Prostate gland (tissue), 2 donors: Measurements from ENCODE around the gene APOBEC3B. TPM values are rescaled to one million over a fixed set of nuclear protein-coding genes. Genes with fewer than 3 reads are reported as not detected.

ENCODE experiments used
- DNase-seq: peaks from one replicate; pipeline ENCODE4 v3.0.0-alpha.2; 2019; ENCODE audit warnings: low spot score
- H3K27ac ChIP-seq, 2 donors: fragments of 200-600 bp; sonication (generic); 2 replicates each; pipeline ENCODE4 v1.5.1; 2017 to 2019
- H3K27me3 ChIP-seq: fragments of 200-600 bp; sonication (generic); replicated peaks from 2 replicates; pipeline ENCODE4 v1.5.1; 2019; ENCODE audit not compliant: insufficient read depth
- H3K36me3 ChIP-seq, 2 donors: fragments of 200-600 bp; sonication (generic); 1 replicate in 1 of 2; 2 replicates in 1 of 2; pipeline versions ENCODE4 v1.5.1 to v1.8.1; 2017 to 2019
- H3K4me1 ChIP-seq: fragments of 200-600 bp; sonication (generic); replicated peaks from 2 replicates; pipeline ENCODE4 v1.5.1; 2019
- H3K4me3 ChIP-seq, 2 donors: fragments of 200-600 bp; sonication (generic); 2 replicates each; pipeline ENCODE4 v1.5.1; 2017 to 2019
- H3K9me3 ChIP-seq: fragments of 200-600 bp; sonication (generic); 2 replicates; pipeline ENCODE4 v1.5.1; 2017
- POLR2A ChIP-seq: fragments of 450-650 bp; IDR thresholded peaks from one replicate; pipeline ENCODE4 v1.6.1; 2016; ENCODE audit warnings: antibody characterized with exemption, mild to moderate bottlenecking
- POLR2AphosphoS5 ChIP-seq: sonication (generic); formaldehyde crosslinking; IDR thresholded peaks from one replicate; pipeline ENCODE4 v1.6.1; 2017; ENCODE audit warnings: antibody characterized with exemption
- WGBS: methylation state at CpG from one replicate; pipeline ENCODE4 v1.1.5; 2018; 5-methylcytosine and 5-hydroxymethylcytosine counted together
- intact Hi-C: fragments of 100-400 bp; cut with DNase I; formaldehyde crosslinking; loops from one replicate; pipeline ENCODE4 v1.14.2; 2022
- total RNA-seq, 2 donors: library from RNA; depleted of rRNA; stranded (reverse); fragments of >200 nt; gene quantifications; one replicate each; pipeline ENCODE4 v1.1.0, GENCODE V29; 2016
- TF ChIP-seq, protein P1 (sequence below), 4 experiments: fragments of 200-600 bp in 2 of 4; fragments of 450-650 bp in 2 of 4; sonication (generic) in 2 of 4; IDR thresholded peaks; 1 replicate in 3 of 4; 2 replicates in 1 of 4; pipeline ENCODE4 v1.5.1; 2016 to 2019; ENCODE audit warnings: antibody characterized with exemption in 4 of 4, mild to moderate bottlenecking in 2 of 4, moderate library complexity in 2 of 4

APOBEC3B gene
- total RNA-seq, result 1 to 10 TPM in 1 of 2 donors, under 1 TPM in 1; 0.91 to 1.5 TPM

GRCh38 chr22:38981992-38982927 is at the start of gene APOBEC3B:
Gene APOBEC3B (plus strand): TSS chr22:38982347. CDS start chr22:38982454, 107 bp downstream.
- Histone ChIP-seq H3K4me1 (no peaks in the 10 kb centered on the region), H3K36me3 (no peaks in the 10 kb centered on the region), H3K27me3 (no peaks in the 10 kb centered on the region), H3K27ac (peak within 1 kb of the TSS; percentile 72 to 77), H3K4me3 (peak within 1 kb of the TSS; percentile 32 to 34), H3K9me3 (no peaks in the 10 kb centered on the region)
- intact Hi-C loops, result no loop called here
- DNase-seq, result peak; percentile 88
- 7% methylated on average over 16 of the region's 16 CpGs for WGBS
- peak; percentile 68 for TF ChIP-seq POLR2A
- peak; percentile 91 for TF ChIP-seq POLR2AphosphoS5
- TF ChIP-seq, protein P1, sequence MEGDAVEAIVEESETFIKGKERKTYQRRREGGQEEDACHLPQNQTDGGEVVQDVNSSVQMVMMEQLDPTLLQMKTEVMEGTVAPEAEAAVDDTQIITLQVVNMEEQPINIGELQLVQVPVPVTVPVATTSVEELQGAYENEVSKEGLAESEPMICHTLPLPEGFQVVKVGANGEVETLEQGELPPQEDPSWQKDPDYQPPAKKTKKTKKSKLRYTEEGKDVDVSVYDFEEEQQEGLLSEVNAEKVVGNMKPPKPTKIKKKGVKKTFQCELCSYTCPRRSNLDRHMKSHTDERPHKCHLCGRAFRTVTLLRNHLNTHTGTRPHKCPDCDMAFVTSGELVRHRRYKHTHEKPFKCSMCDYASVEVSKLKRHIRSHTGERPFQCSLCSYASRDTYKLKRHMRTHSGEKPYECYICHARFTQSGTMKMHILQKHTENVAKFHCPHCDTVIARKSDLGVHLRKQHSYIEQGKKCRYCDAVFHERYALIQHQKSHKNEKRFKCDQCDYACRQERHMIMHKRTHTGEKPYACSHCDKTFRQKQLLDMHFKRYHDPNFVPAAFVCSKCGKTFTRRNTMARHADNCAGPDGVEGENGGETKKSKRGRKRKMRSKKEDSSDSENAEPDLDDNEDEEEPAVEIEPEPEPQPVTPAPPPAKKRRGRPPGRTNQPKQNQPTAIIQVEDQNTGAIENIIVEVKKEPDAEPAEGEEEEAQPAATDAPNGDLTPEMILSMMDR (IDR thresholded peaks at IDR 0.05), result no peak

DNA sequence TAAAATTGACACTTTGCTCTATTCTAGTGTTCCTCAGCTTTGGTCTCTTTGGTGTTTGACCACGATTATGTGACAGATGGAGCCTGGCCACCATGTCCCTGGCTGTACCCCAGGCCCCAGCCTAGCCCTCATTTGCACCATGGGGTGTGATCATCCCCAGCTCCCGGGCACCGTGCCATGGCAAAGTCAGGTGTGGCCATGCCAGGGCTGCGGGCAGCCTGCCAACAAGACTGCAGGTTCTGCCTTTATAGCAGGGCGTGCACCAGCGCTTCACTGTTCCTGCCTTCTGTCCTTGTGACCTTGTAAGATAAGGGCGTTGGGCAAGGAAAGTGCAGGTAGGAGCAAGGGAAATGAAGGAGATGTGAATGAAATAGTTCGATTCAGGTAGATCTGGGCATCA is 47.1 kb upstream of the APOBEC3B start:
- Histone ChIP-seq H3K27me3 (no peaks in the 10 kb centered on the region), H3K9me3 (no peaks in the 10 kb centered on the region), H3K4me3 (no peak overlapping the region), H3K4me1 (no peaks in the 10 kb centered on the region), H3K36me3 (no peaks in the 10 kb centered on the region), H3K27ac (no peak overlapping the region)
- DNase-seq, result peak; percentile 92
- TF ChIP-seq POLR2A (no peak), POLR2AphosphoS5 (peak; percentile 80)
- intact Hi-C loops, result no loop called here
- WGBS, result 49% methylated on average over 8 of the region's 8 CpGs

- DNase-seq, result no peak
- no peaks in the 10 kb centered on the region for H3K36me3 ChIP-seq
- 90% methylated on average over 13 of the region's 13 CpGs for WGBS
- H3K27ac ChIP-seq, result no peak overlapping the region
- H3K9me3 ChIP-seq, result no peaks in the 10 kb centered on the region
- TF ChIP-seq, protein P1 (IDR thresholded peaks at IDR 0.05), result no peak
- TF ChIP-seq POLR2A (no peak), POLR2AphosphoS5 (no peak)
- H3K4me1 ChIP-seq, result no peaks in the 10 kb centered on the region
- no peaks in the 10 kb centered on the region for H3K27me3 ChIP-seq
- intact Hi-C loops, result no loop called here
- H3K4me3 ChIP-seq, result no peak overlapping the region
These were observed 46.5 kb upstream of the APOBEC3B start for GRCh38 chr22:38935616-38936015.

GRCh38 chr22:38936562-38936961 is 45.6 kb upstream of the APOBEC3B start:
- intact Hi-C loops, result no loop called here
- no peaks in the 10 kb centered on the region for H3K27me3 ChIP-seq
- H3K36me3 ChIP-seq, result no peaks in the 10 kb centered on the region
- no peak for TF ChIP-seq POLR2A
- no peak for TF ChIP-seq POLR2AphosphoS5
- TF ChIP-seq, protein P1 (IDR thresholded peaks at IDR 0.05), result no peak
- no peak for DNase-seq
- H3K4me3 ChIP-seq, result no peak overlapping the region
- no peaks in the 10 kb centered on the region for H3K4me1 ChIP-seq
- no peaks in the 10 kb centered on the region for H3K9me3 ChIP-seq
- H3K27ac ChIP-seq, result no peak overlapping the region
- 92% methylated on average over 17 of the region's 17 CpGs for WGBS

DNA sequence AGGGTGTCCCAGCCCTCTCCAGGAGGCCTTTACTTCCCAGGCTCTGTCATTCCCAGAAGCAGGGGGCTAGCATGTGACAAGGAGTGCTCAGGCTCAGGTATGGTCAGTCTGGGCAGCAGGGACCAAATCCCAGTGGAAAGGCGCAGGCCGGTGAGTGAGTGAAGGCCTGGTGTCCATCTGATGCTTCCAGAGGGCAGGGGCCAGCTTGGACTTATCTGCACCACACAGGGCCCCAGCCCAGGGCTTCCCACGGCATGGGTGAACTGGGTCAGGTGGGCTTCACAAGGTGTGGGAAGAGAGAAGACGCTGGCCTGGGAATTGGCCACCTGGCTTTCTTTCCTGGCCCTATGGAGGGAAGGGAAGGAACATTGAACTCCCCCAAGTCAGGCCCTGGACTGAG is 45.1 kb upstream of the APOBEC3B start:
- WGBS, result 96% methylated on average over 4 of the region's 4 CpGs
- no peak overlapping the region for H3K4me3 ChIP-seq
- H3K36me3 ChIP-seq, result no peaks in the 10 kb centered on the region
- H3K27me3 ChIP-seq, result no peaks in the 10 kb centered on the region
- H3K4me1 ChIP-seq, result no peaks in the 10 kb centered on the region
- intact Hi-C loops, result no loop called here
- no peak overlapping the region for H3K27ac ChIP-seq
- H3K9me3 ChIP-seq, result no peaks in the 10 kb centered on the region
- TF ChIP-seq POLR2AphosphoS5 (no peak), POLR2A (no peak)
- TF ChIP-seq, protein P1 (IDR thresholded peaks at IDR 0.05), result no peak
- no peak for DNase-seq
